22Rv1 (cell line): Measurements from ENCODE around the gene NDUFA7.

Experiments
- CTCF ChIP-seq: fragments of 450-650 bp; IDR thresholded peaks from 2 replicates; pipeline ENCODE4 v1.5.1; 2017; ENCODE audit warnings: mild to moderate bottlenecking
- ZFX ChIP-seq: fragments of 450-650 bp; IDR thresholded peaks from 2 replicates; pipeline ENCODE4 v1.6.1; 2017; ENCODE audit warnings: antibody characterized with exemption, borderline replicate concordance

GRCh38 chr19:8342316-8342683, 21.1 kb upstream of the NDUFA7 start:
- TF ChIP-seq CTCF = no peak
- TF ChIP-seq ZFX = no peak
